ENCODE data around the gene RAMACL. TPM values are rescaled to one million over a fixed set of nuclear protein-coding genes. Genes with fewer than 3 reads are reported as not detected.

RAMACL gene
- total and polyA plus RNA-seq, 2 donors (not counting 1 experiment from before 2014, with no cell fraction given): 2.7 TPM; not detected in 1

- H3K27me3 ChIP-seq (replicated peaks in 1 of 4; ENCODE audit: control extremely low read depth in 1 of 4, control insufficient read depth in 3 of 4, insufficient read depth in 4 of 4, low read length in 3 of 4): no peaks in the 10 kb centered on the region
- H3K79me2 ChIP-seq (ENCODE audit: control insufficient read depth, insufficient read depth, low read length): peaks cover 3% of the 10 kb centered on the region
- intact Hi-C loops (cut with micrococcal nuclease): no loop called here
- Mint-ChIP-seq H3K27ac (no peak overlapping the region), H3K4me1 (peaks cover 5% of the 10 kb centered on the region), H3K4me3 (no peak overlapping the region), H3K9me3 (ENCODE audit: insufficient read depth) (no peaks in the 10 kb centered on the region), H3K27me3 (peaks cover 17% of the 10 kb centered on the region)
- TF ChIP-seq EZH2 (IDR thresholded peaks at IDR 0.05; ENCODE audit: borderline replicate concordance, insufficient read depth, low read depth, low read length, poor library complexity, severe bottlenecking) (no peak), CTCF (IDR thresholded peaks at IDR 0.05) (no peak)
- WGBS (ENCODE audit: insufficient coverage): no CpG with 5 or more reads among the region's 8 CpGs
- ChIA-PET CTCF (no interaction called here), POLR2A (no interaction called here)
- ATAC-seq (ENCODE audit: low read depth): no peak
- peaks cover 0 to 2% (median 0%) of the 10 kb centered on the region in 3 donors for H3K9me3 ChIP-seq (ENCODE audit: control extremely low read depth in 1 of 3, control insufficient read depth in 2 of 3, insufficient read depth in 1 of 3, low read length in 2 of 3)
- H3K9ac ChIP-seq (ENCODE audit: low read length): no peak overlapping the region
- DNase-seq: no peak
- no peaks in the 10 kb centered on the region for H4K20me1 ChIP-seq (ENCODE audit: control insufficient read depth, insufficient read depth, low read length, poor library complexity, severe bottlenecking)
- H2AFZ ChIP-seq (ENCODE audit: insufficient read depth, low read depth, low read length, poor library complexity, severe bottlenecking): no peak overlapping the region
- H3K27ac ChIP-seq (ENCODE audit: low read length in 2 of 2): no peak overlapping the region
- no peaks in the 10 kb centered on the region for H3K36me3 ChIP-seq (replicated peaks in 1 of 2; ENCODE audit: control extremely low read depth in 1 of 2, control insufficient read depth in 1 of 2, extremely low read depth in 1 of 2, insufficient read depth in 2 of 2, low read length in 1 of 2)
- no peak overlapping the region for H3K4me3 ChIP-seq (ENCODE audit: control extremely low read depth in 1 of 5, extremely low read depth in 1 of 5, insufficient read depth in 1 of 5, low read depth in 2 of 5, low read length in 4 of 5)
- H3K4me2 ChIP-seq (replicated peaks; ENCODE audit: low read depth, low read length, poor library complexity, severe bottlenecking): no peak overlapping the region
- H3K4me1 ChIP-seq (ENCODE audit: control insufficient read depth in 2 of 2, insufficient read depth in 2 of 2, low read length in 2 of 2): peaks cover 0 to 6% of the 10 kb centered on the region in 2 donors
Measured at GRCh38 chr6:166554316-166554715, 32.2 kb downstream of the RAMACL start.

GRCh38 chr6:166553563-166554271 is 32.8 kb downstream of the RAMACL start:
- H3K4me2 ChIP-seq (replicated peaks; ENCODE audit: low read depth, low read length, poor library complexity, severe bottlenecking): no peak overlapping the region

More at GRCh38 chr6:166553563-166554271, 32.8 kb downstream of the RAMACL start:
- H3K27ac Mint-ChIP-seq: no peak overlapping the region
- H3K9me3 Mint-ChIP-seq (ENCODE audit: insufficient read depth): no peaks in the 10 kb centered on the region
- no peak overlapping the region for H3K4me3 Mint-ChIP-seq
- peaks cover 17% of the 10 kb centered on the region for H3K27me3 Mint-ChIP-seq
- 90% methylated on average over 11 of the region's 13 CpGs for WGBS (ENCODE audit: insufficient coverage)
- no peak for DNase-seq
- no peaks in the 10 kb centered on the region for H3K27me3 ChIP-seq (replicated peaks in 1 of 4; ENCODE audit: control extremely low read depth in 1 of 4, control insufficient read depth in 3 of 4, insufficient read depth in 4 of 4, low read length in 3 of 4)
- H3K4me3 ChIP-seq (ENCODE audit: control extremely low read depth in 1 of 5, extremely low read depth in 1 of 5, insufficient read depth in 1 of 5, low read depth in 2 of 5, low read length in 4 of 5): no peak overlapping the region
- no peak overlapping the region for H3K27ac ChIP-seq (ENCODE audit: low read length in 2 of 2)
- TF ChIP-seq CTCF (IDR thresholded peaks at IDR 0.05) (no peak), EZH2 (IDR thresholded peaks at IDR 0.05; ENCODE audit: borderline replicate concordance, insufficient read depth, low read depth, low read length, poor library complexity, severe bottlenecking) (no peak)
- intact Hi-C loops (cut with micrococcal nuclease): no loop called here
- ChIA-PET POLR2A (no interaction called here), CTCF (no interaction called here)
- no peak overlapping the region for H2AFZ ChIP-seq (ENCODE audit: insufficient read depth, low read depth, low read length, poor library complexity, severe bottlenecking)
- H3K36me3 ChIP-seq (replicated peaks in 1 of 2; ENCODE audit: control extremely low read depth in 1 of 2, control insufficient read depth in 1 of 2, extremely low read depth in 1 of 2, insufficient read depth in 2 of 2, low read length in 1 of 2): no peaks in the 10 kb centered on the region
- ATAC-seq (ENCODE audit: low read depth): no peak
- no peak overlapping the region for H3K9ac ChIP-seq (ENCODE audit: low read length)
- H4K20me1 ChIP-seq (ENCODE audit: control insufficient read depth, insufficient read depth, low read length, poor library complexity, severe bottlenecking): no peaks in the 10 kb centered on the region
- peaks cover 3% of the 10 kb centered on the region for H3K79me2 ChIP-seq (ENCODE audit: control insufficient read depth, insufficient read depth, low read length)
- peaks cover 5% of the 10 kb centered on the region for H3K4me1 Mint-ChIP-seq
- H3K9me3 ChIP-seq (ENCODE audit: control extremely low read depth in 1 of 3, control insufficient read depth in 2 of 3, insufficient read depth in 1 of 3, low read length in 2 of 3): no peaks in the 10 kb centered on the region
- peaks cover 0 to 6% of the 10 kb centered on the region in 2 donors for H3K4me1 ChIP-seq (ENCODE audit: control insufficient read depth in 2 of 2, insufficient read depth in 2 of 2, low read length in 2 of 2)
